Transverse colon (tissue), 4 donors: ENCODE measurements around the gene FAM83D. TPM values are rescaled to one million over a fixed set of nuclear protein-coding genes. Genes with fewer than 3 reads are reported as not detected.

Source experiments
- DNase-seq: peaks from one replicate; pipeline ENCODE4 v3.0.0-alpha.2; 2019
- H3K27ac ChIP-seq, 4 donors: fragments of 200-600 bp; sonication (generic); 2 replicates each; pipeline ENCODE4 v1.5.1; 2016 to 2018; ENCODE audit warnings: inconsistent platforms in 4 of 4
- H3K27me3 ChIP-seq: fragments of 200-600 bp; sonication (generic); 2 replicates; pipeline ENCODE4 v1.5.1; 2017; ENCODE audit warnings: inconsistent platforms
- H3K36me3 ChIP-seq, 4 donors: fragments of 200-600 bp; sonication (generic); 2 replicates each; pipeline ENCODE4 v1.5.1; 2017 to 2019; ENCODE audit warnings: inconsistent platforms in 4 of 4
- H3K4me1 ChIP-seq, 4 donors: fragments of 200-600 bp; sonication (generic); 2 replicates each; pipeline ENCODE4 v1.5.1; 2017 to 2020; ENCODE audit warnings: inconsistent platforms in 4 of 4
- H3K4me3 ChIP-seq, 4 donors: fragments of 200-600 bp; sonication (generic); 1 replicate in 1 of 4; 2 replicates in 3 of 4; pipeline versions ENCODE4 v1.5.1 to v1.6.1; 2017 to 2019; ENCODE audit warnings: inconsistent platforms in 4 of 4
- H3K9me3 ChIP-seq, 2 donors: fragments of 200-600 bp; sonication (generic); 2 replicates each; pipeline ENCODE4 v1.5.1; 2017 to 2019; ENCODE audit warnings: inconsistent platforms in 2 of 2
- CTCF ChIP-seq, 5 experiments: fragments of 200-600 bp in 3 of 5; fragments of 450-650 bp in 2 of 5; sonication (generic) in 3 of 5; IDR thresholded peaks; 1 replicate in 2 of 5; 2 replicates in 3 of 5; pipeline ENCODE4 v1.5.1; 2016 to 2017; ENCODE audit warnings: antibody characterized with exemption in 5 of 5, inconsistent platforms in 3 of 5, mild to moderate bottlenecking in 2 of 5, moderate library complexity in 1 of 5
- EP300 ChIP-seq: sonication (generic); formaldehyde crosslinking; IDR thresholded peaks from one replicate; pipeline ENCODE4 v1.6.1; 2017; ENCODE audit warnings: antibody characterized with exemption, low read depth
- POLR2A ChIP-seq: fragments of 450-650 bp; IDR thresholded peaks from one replicate; pipeline ENCODE4 v1.6.1; 2016; ENCODE audit warnings: antibody characterized with exemption, mild to moderate bottlenecking, moderate library complexity
- POLR2AphosphoS5 ChIP-seq, 3 donors: sonication (generic); formaldehyde crosslinking; IDR thresholded peaks; one replicate each; pipeline ENCODE4 v1.6.1; 2016; ENCODE audit warnings: antibody characterized with exemption in 3 of 3
- WGBS, 2 donors: methylation state at CpG; one replicate each; pipeline ENCODE4 v1.1.5; 2018; ENCODE audit warnings: low coverage in 1 of 2; 5-methylcytosine and 5-hydroxymethylcytosine counted together
- in situ Hi-C, 4 donors: fragments of 200-750 bp; cut with MboI; loops; one replicate each; pipeline versions ENCODE4 v1.15.0 to v1.15.1; 2017; ENCODE audit warnings: low sequenced_read_pairs in 3 of 4, low pct_ligation_motif_present in 1 of 4, low pct_unique_long_range_greater_than_20kb in 1 of 4
- intact Hi-C: fragments of 100-400 bp; cut with DNase I; formaldehyde crosslinking; loops from one replicate; pipeline ENCODE4 v1.15.1; 2023; ENCODE audit warnings: low total_unique reads
- small RNA-seq, 4 donors: library from RNA; depleted of rRNA; stranded (forward); fragments of <200 nt; gene quantifications; one replicate each; pipeline ENCODE3, GENCODE V24; 2016
- total RNA-seq, 4 donors: library from RNA; depleted of rRNA; stranded (reverse); fragments of >200 nt; gene quantifications; one replicate each; pipeline ENCODE4 v1.1.0, GENCODE V29; 2016

FAM83D gene
- total RNA-seq, 4 donors from 2014 or later, result 7.2 to 42.3 (median 19.6) TPM

GRCh38 chr20:38999217-38999616 lies 73.0 kb downstream of the FAM83D start:
- no peak for DNase-seq
- in situ Hi-C loops (no loop called here), intact Hi-C loops (no loop called here)
- 87 to 91% methylated on average over 3 of the region's 3 CpGs for WGBS, 2 donors
- no peaks in the 10 kb centered on the region for H3K27me3 ChIP-seq
- TF ChIP-seq CTCF (IDR thresholded peaks at IDR 0.05) (no peak), POLR2A (no peak), POLR2AphosphoS5 (IDR thresholded peaks at IDR 0.05) (no peak), EP300 (no peak)
- H3K27ac ChIP-seq, result no peak overlapping the region
- H3K4me3 ChIP-seq, result no peak overlapping the region
- peaks cover 0 to under 1% (median 0%) of the 10 kb centered on the region in 4 donors for H3K4me1 ChIP-seq
- H3K36me3 ChIP-seq, result peaks cover 0 to 31% (median 14%) of the 10 kb centered on the region in 4 donors
- no peaks in the 10 kb centered on the region for H3K9me3 ChIP-seq

GRCh38 chr20:38999965-39000910 lies 74.0 kb downstream of the FAM83D start:
- Histone ChIP-seq H3K36me3 (peaks cover 0 to 31% (median 14%) of the 10 kb centered on the region in 4 donors), H3K27me3 (no peaks in the 10 kb centered on the region), H3K9me3 (no peaks in the 10 kb centered on the region), H3K27ac (peak overlapping the region in 1 of 4 donors; percentile 42), H3K4me3 (no peak overlapping the region), H3K4me1 (peaks cover 3 to 10% (median 8%) of the 10 kb centered on the region in 4 donors)
- intact Hi-C loops (no loop called here), in situ Hi-C loops (no loop called here)
- TF ChIP-seq POLR2AphosphoS5 (IDR thresholded peaks at IDR 0.05) (no peak), POLR2A (no peak), EP300 (no peak), CTCF (IDR thresholded peaks at IDR 0.05) (no peak)
- no peak for DNase-seq
- 80 to 84% methylated on average over 4 to 6 of the region's 6 CpGs for WGBS, 2 donors

Small RNAs within 50 kb of the gene (small RNA-seq; reads per million reads assigned to genes)
- gene AL023803.1, result 0 reads per million in 4 donors

Other genes with a start within 250 kb of the FAM83D start
- gene SLC32A1, start 201.9 kb upstream of the FAM83D start, total RNA-seq, result not detected
- gene ACTR5, start 178.0 kb upstream of the FAM83D start, total RNA-seq, result 10 to 100 TPM in 3 of 4 donors, 1 to 10 TPM in 1; 7.2 to 21.3 (median 11.4) TPM
- 10 to 100 TPM in 2 of 4 donors, 1 to 10 TPM in 2; 1.8 to 11.1 (median 7.0) TPM for gene PPP1R16B, start 120.7 kb upstream of the FAM83D start, total RNA-seq
- 10 to 100 TPM; 15.5 to 75.9 (median 17.7) TPM for gene DHX35, start 35.9 kb downstream of the FAM83D start, total RNA-seq